Mucosa of stomach (tissue), 1 donor: ENCODE data around the gene NIP7.
A peak's percentile ranks its signal among the peaks of the same experiment; 100 is the strongest.
"Not testable (repeated sequence)": the region's sequence is repeated elsewhere in the genome, so short reads cannot be mapped to it uniquely, and the experiment has no call there.

Experiments
- H3K27me3 ChIP-seq: one replicate; pipeline ENCODE4 v1.7.0; 2013; ENCODE audit warnings: mild to moderate bottlenecking, low read length; ENCODE audit not compliant: control insufficient read depth, insufficient read depth
- H3K36me3 ChIP-seq: one replicate; pipeline ENCODE4 v1.7.0; 2013; ENCODE audit warnings: low read length; ENCODE audit not compliant: control insufficient read depth, insufficient read depth
- H3K4me1 ChIP-seq: one replicate; pipeline ENCODE4 v1.7.0; 2013; ENCODE audit warnings: mild to moderate bottlenecking, low read length; ENCODE audit not compliant: control insufficient read depth, insufficient read depth
- H3K4me3 ChIP-seq: one replicate; pipeline ENCODE4 v1.7.0; 2013; ENCODE audit warnings: low read length
- H3K9ac ChIP-seq: one replicate; pipeline ENCODE4 v1.7.0; 2013; ENCODE audit warnings: mild to moderate bottlenecking, low read length, moderate library complexity
- H3K9me3 ChIP-seq: one replicate; pipeline ENCODE4 v1.7.0; 2013; ENCODE audit warnings: mild to moderate bottlenecking, low read length, moderate library complexity; ENCODE audit not compliant: control insufficient read depth
- donor health status: Pancreatic carcinoma.

The NIP7 gene

GRCh38 chr16:69351309-69352027, 11.9 kb downstream of the NIP7 start, which contains the start of gene TMED6:
TSS of gene TMED6 (minus strand) at chr16:69351786. CDS start at chr16:69351753, 33 bp downstream.
- peaks cover 11% of the 10 kb centered on the region for H3K4me1 ChIP-seq
- no peak within 1 kb of the TSS for H3K4me3 ChIP-seq
- peak within 1 kb of the TSS; percentile 19 for H3K9ac ChIP-seq
- H3K27me3 ChIP-seq = no peaks in the 10 kb centered on the region
- H3K36me3 ChIP-seq = no peaks in the 10 kb centered on the region
- no peaks in the 10 kb centered on the region for H3K9me3 ChIP-seq

GRCh38 chr16:69360070-69360469, 20.5 kb downstream of the NIP7 start:
- not testable (repeated sequence) for H3K9me3 ChIP-seq, H3K9ac ChIP-seq, H3K4me1 ChIP-seq, H3K27me3 ChIP-seq, H3K4me3 ChIP-seq, H3K36me3 ChIP-seq

GRCh38 chr16:69363281-69363717, 23.7 kb downstream of the NIP7 start:
- no peaks in the 10 kb centered on the region for H3K4me1 ChIP-seq
- no peak overlapping the region for H3K4me3 ChIP-seq
- H3K9me3 ChIP-seq = no peaks in the 10 kb centered on the region
- H3K9ac ChIP-seq = no peak overlapping the region
- no peaks in the 10 kb centered on the region for H3K27me3 ChIP-seq
- H3K36me3 ChIP-seq = peaks cover 17% of the 10 kb centered on the region

- peaks cover 22% of the 10 kb centered on the region for H3K36me3 ChIP-seq
Measured at GRCh38 chr16:69364088-69364487, 24.5 kb downstream of the NIP7 start.

GRCh38 chr16:69365901-69366300, 26.3 kb downstream of the NIP7 start:
- Histone ChIP-seq H3K9me3 (no peaks in the 10 kb centered on the region), H3K36me3 (peaks cover 26% of the 10 kb centered on the region), H3K4me1 (no peaks in the 10 kb centered on the region), H3K9ac (no peak overlapping the region), H3K27me3 (no peaks in the 10 kb centered on the region), H3K4me3 (no peak overlapping the region)

More at GRCh38 chr16:69364088-69364487, 24.5 kb downstream of the NIP7 start:
- Histone ChIP-seq H3K9ac (no peak overlapping the region), H3K4me1 (no peaks in the 10 kb centered on the region), H3K9me3 (no peaks in the 10 kb centered on the region), H3K4me3 (no peak overlapping the region), H3K27me3 (no peaks in the 10 kb centered on the region)

GRCh38 chr16:69366431-69366830, 26.9 kb downstream of the NIP7 start:
- Histone ChIP-seq H3K36me3 (peaks cover 26% of the 10 kb centered on the region), H3K4me3 (no peak overlapping the region), H3K27me3 (no peaks in the 10 kb centered on the region), H3K4me1 (no peaks in the 10 kb centered on the region), H3K9me3 (no peaks in the 10 kb centered on the region), H3K9ac (no peak overlapping the region)

GRCh38 chr16:69367980-69368379, 28.4 kb downstream of the NIP7 start:
- H3K36me3 ChIP-seq = peaks cover 26% of the 10 kb centered on the region
- H3K4me1 ChIP-seq = no peaks in the 10 kb centered on the region
- H3K9ac ChIP-seq = no peak overlapping the region
- H3K4me3 ChIP-seq = no peak overlapping the region
- no peaks in the 10 kb centered on the region for H3K9me3 ChIP-seq
- H3K27me3 ChIP-seq = no peaks in the 10 kb centered on the region

GRCh38 chr16:69368866-69369265, 29.3 kb downstream of the NIP7 start:
- no peak overlapping the region for H3K4me3 ChIP-seq
- peaks cover 26% of the 10 kb centered on the region for H3K36me3 ChIP-seq
- H3K27me3 ChIP-seq = no peaks in the 10 kb centered on the region
- peaks cover 5% of the 10 kb centered on the region for H3K4me1 ChIP-seq
- H3K9ac ChIP-seq = no peak overlapping the region
- H3K9me3 ChIP-seq = no peaks in the 10 kb centered on the region

GRCh38 chr16:69371564-69371963, 32.0 kb downstream of the NIP7 start:
- no peak overlapping the region for H3K9ac ChIP-seq
- peaks cover 5% of the 10 kb centered on the region for H3K4me1 ChIP-seq
- no peaks in the 10 kb centered on the region for H3K27me3 ChIP-seq
- H3K9me3 ChIP-seq = no peaks in the 10 kb centered on the region
- H3K36me3 ChIP-seq = peaks cover 19% of the 10 kb centered on the region
- H3K4me3 ChIP-seq = no peak overlapping the region

- H3K9me3 ChIP-seq = no peaks in the 10 kb centered on the region
- H3K9ac ChIP-seq = no peak overlapping the region
- H3K4me1 ChIP-seq = peaks cover 5% of the 10 kb centered on the region
- H3K36me3 ChIP-seq = peaks cover 12% of the 10 kb centered on the region
- no peaks in the 10 kb centered on the region for H3K27me3 ChIP-seq
- H3K4me3 ChIP-seq = no peak overlapping the region
Measured at GRCh38 chr16:69373019-69373418, 33.4 kb downstream of the NIP7 start.

- H3K36me3 ChIP-seq = no peaks in the 10 kb centered on the region
- no peaks in the 10 kb centered on the region for H3K27me3 ChIP-seq
- H3K4me1 ChIP-seq = peaks cover 5% of the 10 kb centered on the region
- no peak overlapping the region for H3K4me3 ChIP-seq
- H3K9ac ChIP-seq = no peak overlapping the region
- H3K9me3 ChIP-seq = no peaks in the 10 kb centered on the region
Measured at GRCh38 chr16:69376393-69377059, 37.0 kb downstream of the NIP7 start.

- Histone ChIP-seq H3K9me3 (no peaks in the 10 kb centered on the region), H3K9ac (no peak overlapping the region), H3K36me3 (no peaks in the 10 kb centered on the region), H3K4me3 (no peak overlapping the region), H3K4me1 (peaks cover 5% of the 10 kb centered on the region), H3K27me3 (no peaks in the 10 kb centered on the region)
Measured at GRCh38 chr16:69378036-69378435, 38.5 kb downstream of the NIP7 start.
